ENCODE measurements around the gene PDGFA. TPM values are rescaled to one million over a fixed set of nuclear protein-coding genes. Genes with fewer than 3 reads are reported as not detected.

Gene PDGFA
- total RNA-seq, 2 experiments from 2014 or later: 16.7 to 18.8 TPM

- POLR2A ChIA-PET: interaction anchor here (0.6 kb wide), 1 partner anchor 9 kb away, joined by 4 read pairs; no protein-coding TSS in a partner anchor
- no peak for TF ChIP-seq CTCF (IDR thresholded peaks at IDR 0.05)
- DNase-seq: no peak
- no peaks in the 10 kb centered on the region for H3K9me3 Mint-ChIP-seq
- no peaks in the 10 kb centered on the region for H3K4me1 Mint-ChIP-seq (ENCODE audit: low read depth)
- intact Hi-C loops (cut with micrococcal nuclease): no loop called here
- no peaks in the 10 kb centered on the region for H3K27me3 Mint-ChIP-seq
- CTCF ChIA-PET: no interaction called here
- peaks cover 9% of the 10 kb centered on the region for H3K36me3 Mint-ChIP-seq (ENCODE audit: low read depth)
- no peak overlapping the region for H3K27ac Mint-ChIP-seq
- no peak for ATAC-seq
- H3K4me3 Mint-ChIP-seq: no peak overlapping the region
Measured at GRCh38 chr7:504221-505111, 15.2 kb downstream of the PDGFA start.

GRCh38 chr7:503575-504111 is 16.0 kb downstream of the PDGFA start:
- Mint-ChIP-seq H3K4me1 (ENCODE audit: low read depth) (no peaks in the 10 kb centered on the region), H3K36me3 (ENCODE audit: low read depth) (peaks cover 9% of the 10 kb centered on the region), H3K4me3 (no peak overlapping the region), H3K27ac (no peak overlapping the region), H3K9me3 (no peaks in the 10 kb centered on the region), H3K27me3 (no peaks in the 10 kb centered on the region)
- POLR2A ChIA-PET: no interaction called here
- CTCF ChIA-PET: no interaction called here
- intact Hi-C loops (cut with micrococcal nuclease): no loop called here
- no peak for TF ChIP-seq CTCF (IDR thresholded peaks at IDR 0.05)
- no peak for DNase-seq
- ATAC-seq: no peak

- no peak for ATAC-seq
- DNase-seq: no peak
- H3K36me3 Mint-ChIP-seq (ENCODE audit: low read depth): peaks cover 13% of the 10 kb centered on the region
- no peaks in the 10 kb centered on the region for H3K27me3 Mint-ChIP-seq
- no peaks in the 10 kb centered on the region for H3K9me3 Mint-ChIP-seq
- H3K4me1 Mint-ChIP-seq (ENCODE audit: low read depth): peaks cover 6% of the 10 kb centered on the region
- POLR2A ChIA-PET: no interaction called here
- intact Hi-C loops (cut with micrococcal nuclease): no loop called here
- H3K27ac Mint-ChIP-seq: no peak overlapping the region
- H3K4me3 Mint-ChIP-seq: no peak overlapping the region
- CTCF ChIA-PET: no interaction called here
- no peak for TF ChIP-seq CTCF (IDR thresholded peaks at IDR 0.05)
Measured at GRCh38 chr7:502296-502695, 17.4 kb downstream of the PDGFA start.

GRCh38 chr7:501526-501925 is 18.1 kb downstream of the PDGFA start:
- TF ChIP-seq CTCF (IDR thresholded peaks at IDR 0.05): no peak
- no peaks in the 10 kb centered on the region for H3K27me3 Mint-ChIP-seq
- H3K36me3 Mint-ChIP-seq (ENCODE audit: low read depth): peaks cover 13% of the 10 kb centered on the region
- H3K27ac Mint-ChIP-seq: no peak overlapping the region
- DNase-seq (no peak), ATAC-seq (no peak)
- H3K9me3 Mint-ChIP-seq: no peaks in the 10 kb centered on the region
- no peak overlapping the region for H3K4me3 Mint-ChIP-seq
- ChIA-PET POLR2A (no interaction called here), CTCF (no interaction called here)
- H3K4me1 Mint-ChIP-seq (ENCODE audit: low read depth): peaks cover 6% of the 10 kb centered on the region
- intact Hi-C loops (cut with micrococcal nuclease): no loop called here

Measured in activated CD8-positive, alpha-beta T cell treated with anti-CD3 and anti-CD28 coated beads for 36 hours (primary cell).